Measurements from ENCODE around the gene WNT10A. TPM values are rescaled to one million over a fixed set of nuclear protein-coding genes. Genes with fewer than 3 reads are reported as not detected.
"Not testable (repeated sequence)": the region's sequence is repeated elsewhere in the genome, so short reads cannot be mapped to it uniquely, and the experiment has no call there.

Gene WNT10A
- total RNA-seq, 1 donor from 2014 or later: 3.6 TPM

DNA sequence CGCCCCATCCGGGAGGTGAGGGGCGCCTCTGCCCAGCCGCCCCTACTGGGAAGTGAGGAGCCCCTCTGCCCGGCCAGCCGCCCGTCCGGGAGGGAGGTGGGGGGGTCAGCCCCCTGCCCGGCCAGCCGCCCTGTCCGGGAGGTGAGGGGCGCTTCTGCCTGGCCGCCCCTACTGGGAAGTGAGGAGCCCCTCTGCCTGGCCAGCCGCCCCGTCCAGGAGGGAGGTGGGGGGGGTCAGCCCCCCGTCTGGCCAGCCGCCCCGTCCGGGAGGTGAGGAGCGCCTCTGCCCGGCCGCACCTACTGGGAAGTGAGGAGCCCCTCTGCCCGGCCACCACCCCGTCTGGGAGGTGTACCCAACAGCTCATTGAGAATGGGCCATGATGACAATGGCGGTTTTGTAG lies 51.1 kb downstream of the WNT10A start:
- DNase-seq (ENCODE audit: low spot score): not testable (repeated sequence)

Other genes with a start within 250 kb of the WNT10A start
- gene ZNF142, start 221.2 kb upstream of the WNT10A start, total RNA-seq (ENCODE audit: insufficient read depth, low replicate concordance): 5.1 TPM
- gene BCS1L, start 221.2 kb upstream of the WNT10A start, total RNA-seq (ENCODE audit: insufficient read depth, low replicate concordance): 21.4 TPM
- 9.9 TPM for gene RNF25, start 208.8 kb upstream of the WNT10A start, total RNA-seq (ENCODE audit: insufficient read depth, low replicate concordance)
- 21.9 TPM for gene STK36, start 208.8 kb upstream of the WNT10A start, total RNA-seq (ENCODE audit: insufficient read depth, low replicate concordance)
- 2.4 TPM for gene TTLL4, start 170.0 kb upstream of the WNT10A start, total RNA-seq (ENCODE audit: insufficient read depth, low replicate concordance)
- 13.2 TPM for gene CYP27A1, start 98.7 kb upstream of the WNT10A start, total RNA-seq (ENCODE audit: insufficient read depth, low replicate concordance)
- gene PRKAG3, start 49.0 kb upstream of the WNT10A start, total RNA-seq (ENCODE audit: insufficient read depth, low replicate concordance): not detected
- 3.9 TPM for gene WNT6, start 21.0 kb upstream of the WNT10A start, total RNA-seq (ENCODE audit: insufficient read depth, low replicate concordance)
- not detected for gene CDK5R2, start 78.8 kb downstream of the WNT10A start, total RNA-seq (ENCODE audit: insufficient read depth, low replicate concordance)
- gene FEV, start 104.3 kb downstream of the WNT10A start, total RNA-seq (ENCODE audit: insufficient read depth, low replicate concordance): not detected
- not detected for gene CRYBA2, start 112.6 kb downstream of the WNT10A start, total RNA-seq (ENCODE audit: insufficient read depth, low replicate concordance)
- 2.9 TPM for gene CFAP65, start 160.7 kb downstream of the WNT10A start, total RNA-seq (ENCODE audit: insufficient read depth, low replicate concordance)
- gene IHH, start 180.1 kb downstream of the WNT10A start, total RNA-seq (ENCODE audit: insufficient read depth, low replicate concordance): not detected

All from umbilical cord (tissue), 2 donors.